Measurements from ENCODE around the gene B3GNT7.

GRCh38 chr2:231372326-231372725 lies 23.2 kb upstream of the B3GNT7 start:
- TF ChIP-seq POLR2A (IDR thresholded peaks at IDR 0.05) (no peak), CTCF (IDR thresholded peaks at IDR 0.05) (no peak)

Measured in lower leg skin (tissue), 3 donors.